Bronchial epithelial cell (primary cell): Measurements from ENCODE around the gene ENOX2. TPM values are rescaled to one million over a fixed set of nuclear protein-coding genes. Genes with fewer than 3 reads are reported as not detected.

ENCODE experiments used
- DNase-seq: peaks from one replicate; pipeline ENCODE4 v3.0.0-alpha.2; 2010; ENCODE audit warnings: low read depth
- FAIRE-seq: peaks from 2 replicates; lab custom pipeline; 2011; peaks lifted over from hg19 to GRCh38; lab: Jason Lieb, UNC
- H3K27me3 ChIP-seq: 2 replicates; pipeline ENCODE4 v1.5.1; 2011; ENCODE audit warnings: low read length; ENCODE audit not compliant: control insufficient read depth, insufficient read depth
- H3K36me3 ChIP-seq: 2 replicates; pipeline ENCODE4 v1.5.1; 2011; ENCODE audit warnings: low read length; ENCODE audit not compliant: control insufficient read depth, insufficient read depth
- H3K4me3 ChIP-seq: 2 replicates; pipeline ENCODE4 v1.5.1; 2011; ENCODE audit warnings: mild to moderate bottlenecking, low read depth, low read length, control low read depth
- total RNA-seq: library from RNA; depleted of rRNA; stranded (reverse); fragments of >200 nt; gene quantifications from 2 replicates; pipeline ENCODE4 v1.2.1, GENCODE V29; 2014
- TF ChIP-seq, protein P1 (sequence below): IDR thresholded peaks from 2 replicates; pipeline ENCODE4 v1.5.1; 2011; ENCODE audit warnings: mild to moderate bottlenecking, moderate library complexity, low read length, control low read depth, inconsistent platforms; ENCODE audit not compliant: insufficient read depth, severe bottlenecking

ENOX2 gene
- total RNA-seq, 1 donor from 2014 or later: 13.2 TPM

- no peaks in the 10 kb centered on the region for H3K36me3 ChIP-seq
- DNase-seq (no peak), FAIRE-seq (no peak)
- TF ChIP-seq, protein P1, sequence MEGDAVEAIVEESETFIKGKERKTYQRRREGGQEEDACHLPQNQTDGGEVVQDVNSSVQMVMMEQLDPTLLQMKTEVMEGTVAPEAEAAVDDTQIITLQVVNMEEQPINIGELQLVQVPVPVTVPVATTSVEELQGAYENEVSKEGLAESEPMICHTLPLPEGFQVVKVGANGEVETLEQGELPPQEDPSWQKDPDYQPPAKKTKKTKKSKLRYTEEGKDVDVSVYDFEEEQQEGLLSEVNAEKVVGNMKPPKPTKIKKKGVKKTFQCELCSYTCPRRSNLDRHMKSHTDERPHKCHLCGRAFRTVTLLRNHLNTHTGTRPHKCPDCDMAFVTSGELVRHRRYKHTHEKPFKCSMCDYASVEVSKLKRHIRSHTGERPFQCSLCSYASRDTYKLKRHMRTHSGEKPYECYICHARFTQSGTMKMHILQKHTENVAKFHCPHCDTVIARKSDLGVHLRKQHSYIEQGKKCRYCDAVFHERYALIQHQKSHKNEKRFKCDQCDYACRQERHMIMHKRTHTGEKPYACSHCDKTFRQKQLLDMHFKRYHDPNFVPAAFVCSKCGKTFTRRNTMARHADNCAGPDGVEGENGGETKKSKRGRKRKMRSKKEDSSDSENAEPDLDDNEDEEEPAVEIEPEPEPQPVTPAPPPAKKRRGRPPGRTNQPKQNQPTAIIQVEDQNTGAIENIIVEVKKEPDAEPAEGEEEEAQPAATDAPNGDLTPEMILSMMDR: no peak
- no peaks in the 10 kb centered on the region for H3K27me3 ChIP-seq
- H3K4me3 ChIP-seq: no peak overlapping the region
These were observed 206.5 kb downstream of the ENOX2 start for GRCh38 chrX:130696542-130696941.

GRCh38 chrX:130695931-130696330 is 207.1 kb downstream of the ENOX2 start:
- no peaks in the 10 kb centered on the region for H3K27me3 ChIP-seq
- no peaks in the 10 kb centered on the region for H3K36me3 ChIP-seq
- TF ChIP-seq, protein P1: no peak
- H3K4me3 ChIP-seq: no peak overlapping the region
- FAIRE-seq (no peak), DNase-seq (no peak)

- TF ChIP-seq, protein P1: no peak
- no peak for DNase-seq
- Histone ChIP-seq H3K36me3 (no peaks in the 10 kb centered on the region), H3K27me3 (no peaks in the 10 kb centered on the region), H3K4me3 (no peak overlapping the region)
- no peak for FAIRE-seq
These were observed 208.0 kb downstream of the ENOX2 start for GRCh38 chrX:130694983-130695382.

- Histone ChIP-seq H3K27me3 (no peaks in the 10 kb centered on the region), H3K4me3 (no peak overlapping the region), H3K36me3 (no peaks in the 10 kb centered on the region)
- no peak for FAIRE-seq
- DNase-seq: no peak
- TF ChIP-seq, protein P1: no peak
These were observed 211.4 kb downstream of the ENOX2 start for GRCh38 chrX:130691576-130691975.

DNA sequence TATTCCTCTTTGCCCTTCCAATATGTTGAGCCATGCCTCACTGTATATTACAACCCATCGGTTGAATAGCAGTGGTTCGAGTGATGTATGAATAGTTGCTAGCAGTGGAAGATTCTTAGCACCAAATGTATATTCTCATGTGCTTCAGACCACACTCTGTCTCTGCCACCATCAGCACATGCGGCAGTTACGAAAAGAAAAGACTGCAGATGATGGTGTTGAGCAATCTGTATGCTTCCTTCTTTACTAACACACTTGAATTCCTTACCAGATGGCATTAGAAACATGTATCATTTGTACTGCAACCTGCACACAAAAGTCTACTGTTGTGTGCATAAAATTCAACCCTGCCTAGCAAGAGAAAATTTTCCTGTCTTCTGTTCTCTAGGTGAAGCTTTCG is 214.6 kb downstream of the ENOX2 start:
- no peak for FAIRE-seq
- TF ChIP-seq, protein P1: no peak
- DNase-seq: no peak
- H3K4me3 ChIP-seq: no peak overlapping the region
- no peaks in the 10 kb centered on the region for H3K36me3 ChIP-seq
- no peaks in the 10 kb centered on the region for H3K27me3 ChIP-seq

DNA sequence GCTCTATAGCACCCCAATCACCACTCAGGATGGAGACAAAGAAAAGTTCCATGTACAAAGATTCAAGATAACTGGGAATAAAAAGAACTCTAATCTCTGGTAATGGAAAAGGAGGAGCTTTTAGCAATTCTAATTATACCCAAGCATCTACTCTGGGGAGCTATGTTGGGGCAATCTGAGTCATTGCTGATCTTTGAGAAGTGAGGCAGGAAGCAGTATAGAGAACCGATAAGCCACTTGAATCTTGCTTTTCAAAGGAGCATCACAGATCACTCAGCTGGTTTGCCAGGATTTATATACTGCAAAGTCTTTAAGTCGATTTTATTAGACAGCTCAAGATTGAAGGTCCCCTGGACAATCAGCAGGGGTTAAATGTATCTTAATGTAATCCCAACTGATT is 220.0 kb downstream of the ENOX2 start:
- Histone ChIP-seq H3K27me3 (no peaks in the 10 kb centered on the region), H3K4me3 (no peak overlapping the region), H3K36me3 (no peaks in the 10 kb centered on the region)
- TF ChIP-seq, protein P1: no peak
- DNase-seq: no peak
- FAIRE-seq: no peak
